Kidney glomerular epithelial cell (primary cell): ENCODE measurements around the gene CERS3.
"Not testable (repeated sequence)": the region's sequence is repeated elsewhere in the genome, so short reads cannot be mapped to it uniquely, and the experiment has no call there.

Experiments used
- DNase-seq: peaks from one replicate; lab custom pipeline; 2025; lab: John Stamatoyannopoulos, UW

Gene CERS3

GRCh38 chr15:100464888-100465287 lies 63.9 kb downstream of the CERS3 start:
- DNase-seq = no peak

- DNase-seq = no peak
Measured at GRCh38 chr15:100464256-100464655, 64.5 kb downstream of the CERS3 start.

- DNase-seq = no peak
Measured at GRCh38 chr15:100463515-100463914, 65.2 kb downstream of the CERS3 start.

GRCh38 chr15:100461049-100461448 lies 67.7 kb downstream of the CERS3 start:
- DNase-seq = no peak

- DNase-seq = no peak
Measured at GRCh38 chr15:100457201-100457600, 71.5 kb downstream of the CERS3 start.

- DNase-seq = no peak
Measured at GRCh38 chr15:100454148-100454547, 74.6 kb downstream of the CERS3 start.

GRCh38 chr15:100448481-100448880 lies 80.3 kb downstream of the CERS3 start:
- no peak for DNase-seq

- DNase-seq = not testable (repeated sequence)
Measured at GRCh38 chr15:100441063-100441462, 87.7 kb downstream of the CERS3 start.

- no peak for DNase-seq
Measured at GRCh38 chr15:100439514-100439913, 89.2 kb downstream of the CERS3 start.

GRCh38 chr15:100438570-100438969 lies 90.2 kb downstream of the CERS3 start:
- peak; percentile 1 for DNase-seq

GRCh38 chr15:100437261-100437660 lies 91.5 kb downstream of the CERS3 start:
- DNase-seq = no peak

GRCh38 chr15:100434561-100434960 lies 94.2 kb downstream of the CERS3 start:
- no peak for DNase-seq

- DNase-seq = no peak
Measured at GRCh38 chr15:100434038-100434437, 94.7 kb downstream of the CERS3 start.

GRCh38 chr15:100433304-100433703 lies 95.4 kb downstream of the CERS3 start:
- DNase-seq = no peak

- DNase-seq = no peak
Measured at GRCh38 chr15:100430411-100430810, 98.3 kb downstream of the CERS3 start.

- no peak for DNase-seq
Measured at GRCh38 chr15:100429116-100429728, 99.5 kb downstream of the CERS3 start.

GRCh38 chr15:100426937-100427336 lies 101.8 kb downstream of the CERS3 start:
- no peak for DNase-seq

- no peak for DNase-seq
Measured at GRCh38 chr15:100405179-100405578, 123.6 kb downstream of the CERS3 start.

- DNase-seq = no peak
Measured at GRCh38 chr15:100400996-100401395, 127.8 kb downstream of the CERS3 start.

- no peak for DNase-seq
Measured at GRCh38 chr15:100394736-100395440, 133.9 kb downstream of the CERS3 start.

- no peak for DNase-seq
Measured at GRCh38 chr15:100393008-100393407, 135.7 kb downstream of the CERS3 start.

GRCh38 chr15:100385300-100386050 lies 143.3 kb downstream of the CERS3 start:
- DNase-seq = no peak

GRCh38 chr15:100384108-100384410 lies 144.7 kb downstream of the CERS3 start:
- no peak for DNase-seq
